ENCODE measurements around the gene CSF1.

CSF1 gene

DNA sequence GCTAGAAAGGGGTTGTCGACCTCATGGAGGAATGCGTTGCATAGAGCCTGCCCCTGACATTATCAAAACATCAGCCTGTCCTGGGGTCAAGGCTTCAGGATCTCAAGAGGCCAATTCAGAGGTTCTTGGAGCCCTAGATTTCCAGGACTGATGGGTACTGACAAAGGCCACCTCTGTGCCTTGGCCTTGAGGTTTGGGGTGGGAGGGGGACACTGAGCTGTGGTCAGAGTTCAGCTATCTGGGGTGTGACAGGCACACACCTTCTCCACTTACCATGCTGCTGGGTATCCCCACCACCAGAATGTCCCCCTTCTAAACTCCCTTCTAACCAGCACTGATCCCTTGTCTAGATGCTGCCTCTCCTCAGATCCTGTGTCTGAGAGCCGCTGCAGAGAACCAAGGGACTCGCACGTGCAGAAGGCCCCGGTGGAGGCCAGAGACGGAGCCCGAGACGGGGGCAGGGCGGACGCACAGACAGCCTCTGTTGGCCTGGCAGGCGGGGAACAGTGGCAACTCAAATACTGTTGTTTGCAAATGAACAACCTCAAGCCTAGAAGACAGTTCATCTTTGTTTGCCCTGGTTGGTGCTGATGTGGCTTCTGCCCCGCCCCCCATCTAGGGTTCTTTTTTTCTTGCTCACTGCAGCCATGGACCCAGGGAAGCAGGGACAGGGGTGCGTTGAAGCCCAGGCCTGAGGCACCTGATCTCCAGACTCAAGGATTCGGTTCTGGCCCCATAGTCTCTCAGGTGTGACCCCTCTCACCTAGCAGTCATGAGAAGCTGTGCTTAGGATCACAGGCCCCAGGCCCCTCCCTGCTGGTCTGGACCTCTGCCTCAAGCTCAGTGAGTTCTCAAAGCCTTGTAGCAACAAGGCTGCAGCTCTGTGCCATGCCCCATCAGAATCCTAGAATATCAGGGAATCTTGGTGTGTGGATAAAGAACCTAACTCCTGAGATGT is 28.1 kb upstream of the CSF1 start:
- DNase-seq: no peak

DNA sequence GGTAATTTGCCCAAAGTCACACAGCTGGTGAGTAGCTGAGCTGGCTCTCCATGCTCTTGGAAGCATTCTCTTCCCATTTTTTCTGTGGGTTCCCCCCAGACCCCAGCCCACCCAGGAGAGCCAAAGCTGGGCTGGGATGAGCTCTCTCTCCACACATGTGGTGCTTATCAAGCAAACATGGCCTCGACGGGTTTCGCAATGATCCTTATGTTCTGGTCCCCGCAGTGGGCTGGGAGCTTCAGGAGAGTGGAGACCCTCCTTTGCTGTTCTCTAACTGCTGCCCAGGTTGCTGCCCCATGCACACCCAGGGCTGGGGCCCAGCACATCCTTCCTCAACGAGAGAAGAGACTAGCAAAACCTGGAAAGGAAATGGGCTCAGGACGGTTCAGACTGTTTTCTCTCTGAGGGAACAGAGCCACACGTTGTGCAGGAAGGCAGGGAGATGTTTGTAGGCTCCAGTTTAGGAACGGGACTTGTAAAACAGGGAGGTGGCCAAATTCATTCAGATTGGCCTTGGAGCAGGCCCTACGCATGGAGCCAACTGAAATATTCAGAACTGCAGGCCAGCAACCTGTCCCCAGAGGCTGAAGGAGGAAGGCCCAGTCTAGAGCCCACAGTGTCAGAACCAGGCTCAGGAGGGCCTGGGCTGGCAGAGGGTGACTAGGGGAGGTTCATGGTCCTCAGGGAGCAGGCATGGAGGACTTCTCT is 27.2 kb upstream of the CSF1 start:
- no peak for DNase-seq

DNA sequence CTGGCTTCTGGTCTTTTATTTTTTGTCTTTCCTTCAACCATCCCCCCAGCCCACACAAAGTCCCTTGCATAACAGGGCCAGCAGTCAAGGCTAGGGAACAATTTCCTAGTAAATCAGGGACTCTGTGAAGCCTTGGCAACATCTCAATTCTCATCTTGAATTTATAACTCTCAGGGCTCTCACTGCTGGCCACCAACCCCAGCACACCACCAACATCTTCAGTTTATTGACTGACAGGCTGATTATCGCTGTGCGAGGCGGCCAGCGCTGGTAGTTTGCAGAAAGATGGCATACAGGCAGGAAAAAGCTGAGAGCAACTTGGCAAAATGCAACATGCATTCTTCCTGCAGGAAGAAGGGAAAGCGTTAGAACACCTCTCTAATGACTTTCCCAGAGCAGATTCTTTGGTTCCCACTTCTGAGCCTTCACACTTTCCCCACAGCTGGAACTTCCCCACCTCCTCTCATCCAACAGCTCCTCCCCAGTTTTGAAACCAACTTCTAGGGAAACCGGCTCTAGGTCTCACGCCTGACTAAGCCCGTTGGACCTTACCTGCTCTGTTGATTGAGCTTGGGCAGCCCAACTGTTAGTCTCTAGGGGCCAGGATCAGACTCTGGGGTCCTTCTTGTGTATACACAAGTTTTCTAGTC is 26.3 kb upstream of the CSF1 start:
- DNase-seq: no peak

DNA sequence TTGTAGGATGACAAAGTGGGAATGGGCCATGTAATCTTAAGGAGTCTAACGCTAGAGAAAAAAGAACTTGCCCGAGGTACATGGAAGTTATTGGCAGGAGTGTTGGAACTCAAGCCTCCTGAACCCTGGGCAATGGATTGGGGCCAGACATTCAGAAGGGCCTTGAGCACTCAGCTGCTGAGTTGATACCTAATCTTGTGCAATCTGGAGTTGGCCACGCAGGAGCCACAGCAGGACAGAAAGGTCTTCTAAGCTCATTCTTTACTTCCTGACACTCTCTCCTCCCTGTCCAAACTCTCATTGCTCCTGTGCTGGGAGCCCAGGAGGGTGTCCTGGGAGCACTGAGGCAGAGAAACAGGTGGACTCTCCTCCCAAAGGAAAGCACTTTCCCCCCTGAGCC is 25.1 kb upstream of the CSF1 start:
- DNase-seq: no peak

DNA sequence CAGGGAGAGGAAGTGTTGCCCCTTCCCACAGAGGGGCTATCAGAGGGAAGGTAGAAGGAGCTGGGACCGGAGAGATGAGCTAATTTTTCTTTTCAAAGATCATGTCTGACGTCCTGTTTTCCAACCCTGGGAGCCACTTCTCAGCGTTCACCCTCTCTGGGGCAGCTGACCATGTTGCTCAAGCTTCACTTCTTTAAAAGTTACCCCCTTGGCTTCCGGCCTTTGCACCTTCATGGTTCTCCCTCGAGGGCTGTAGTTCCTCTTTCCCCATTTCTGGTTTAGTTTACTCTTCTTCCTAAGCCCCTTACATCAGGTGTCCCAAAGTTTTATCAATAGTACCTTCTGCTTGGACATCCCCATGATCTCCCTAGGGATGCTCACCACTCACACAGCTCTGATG is 23.8 kb upstream of the CSF1 start:
- DNase-seq: no peak

DNA sequence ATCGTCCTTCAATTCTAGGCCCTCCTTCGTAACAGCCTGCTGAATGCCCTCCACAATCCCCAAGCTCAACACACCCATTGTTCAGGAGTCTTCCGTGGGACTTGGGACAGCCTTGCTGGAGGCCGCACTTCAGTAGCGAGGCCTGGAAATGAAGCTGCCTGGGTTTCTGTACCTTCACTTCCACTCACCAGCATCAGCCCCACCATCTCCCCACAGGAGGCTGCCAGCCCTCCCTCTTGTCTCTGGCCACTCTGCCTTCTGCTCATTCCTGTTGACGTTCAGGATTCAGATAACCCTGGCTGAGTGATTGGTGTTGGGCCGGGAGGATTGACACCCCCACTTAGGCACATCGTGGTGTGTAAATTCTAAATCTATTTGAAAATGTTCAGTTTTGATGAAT is 23.4 kb upstream of the CSF1 start:
- DNase-seq: no peak

DNA sequence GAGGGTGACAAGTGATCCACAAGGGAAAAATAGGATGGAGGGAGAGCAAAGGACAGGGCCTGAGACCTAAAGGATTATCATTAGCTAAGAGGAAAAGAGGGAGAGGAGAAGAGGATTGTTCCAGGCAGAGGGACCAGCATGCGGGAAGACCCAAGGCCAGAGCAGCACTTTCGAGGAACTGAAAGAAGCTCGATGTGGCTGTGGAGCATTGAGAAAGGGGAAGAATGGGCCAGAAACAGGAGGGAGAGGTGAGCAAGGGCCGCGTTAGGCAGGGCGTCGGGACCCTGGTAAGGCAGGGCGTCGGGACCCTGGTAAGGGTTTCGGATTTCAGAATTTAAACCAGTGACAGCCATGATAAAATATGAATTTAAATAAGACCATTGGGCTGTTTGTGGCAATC is 22.8 kb upstream of the CSF1 start:
- no peak for DNase-seq

DNA sequence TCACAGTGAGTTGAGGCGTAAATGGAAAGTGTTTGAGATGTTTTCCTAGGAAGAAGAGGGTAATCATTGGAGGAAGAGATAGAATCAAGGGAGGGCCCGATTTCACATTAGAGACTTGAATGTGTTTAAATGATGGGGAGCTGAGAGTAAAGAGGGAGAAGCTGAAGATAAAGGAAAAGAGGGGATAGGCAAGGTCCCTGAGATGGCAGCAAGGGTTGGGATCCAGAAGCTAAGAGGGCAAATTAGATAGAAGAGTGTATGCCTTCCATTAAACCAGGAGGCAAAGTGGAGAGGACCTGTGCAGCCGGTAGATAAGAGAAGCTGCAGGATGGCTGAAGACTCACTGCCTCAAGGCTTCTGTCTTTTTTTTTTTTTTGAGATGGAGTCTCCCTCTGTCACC is 21.6 kb upstream of the CSF1 start:
- no peak for DNase-seq

DNA sequence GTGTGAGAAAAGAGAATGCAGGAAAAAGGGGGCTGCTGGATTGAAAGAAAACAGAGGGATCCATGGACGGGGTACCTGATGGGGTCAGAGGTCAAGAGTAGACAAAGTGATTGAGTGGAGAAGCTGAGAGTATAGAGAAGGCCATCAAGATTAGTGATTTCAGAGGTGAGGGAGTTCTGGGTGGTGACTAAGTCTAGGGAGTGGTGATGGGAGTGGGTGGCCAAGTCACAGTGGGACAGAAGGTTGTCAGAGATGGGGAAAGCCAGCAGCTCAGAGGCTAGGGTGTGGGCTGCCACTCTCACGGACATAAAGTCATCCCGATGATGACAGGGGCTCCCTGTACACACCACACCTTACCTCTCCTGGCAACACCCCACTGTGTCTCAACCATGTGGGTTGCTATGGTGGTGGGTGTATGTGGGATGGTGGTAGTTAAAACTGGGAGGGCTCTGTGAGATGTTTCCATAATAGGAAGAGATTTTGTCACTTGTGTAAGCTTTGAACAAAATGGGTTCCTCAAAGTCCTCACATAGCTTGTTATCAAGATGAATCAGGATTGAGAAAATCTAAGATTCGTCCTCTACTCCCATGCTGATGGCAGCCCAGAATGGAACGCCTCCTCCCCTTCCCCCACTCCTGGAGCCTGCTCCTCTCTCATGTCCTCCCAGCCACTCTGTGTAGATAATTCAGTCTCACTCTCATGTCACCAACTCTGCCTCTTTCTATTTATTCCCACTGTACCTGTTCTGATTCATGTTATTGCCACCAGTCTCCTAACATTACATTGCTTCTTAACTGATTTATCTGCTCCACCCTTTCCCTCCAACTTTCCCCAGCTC is 20.3 kb upstream of the CSF1 start:
- no peak for DNase-seq

DNA sequence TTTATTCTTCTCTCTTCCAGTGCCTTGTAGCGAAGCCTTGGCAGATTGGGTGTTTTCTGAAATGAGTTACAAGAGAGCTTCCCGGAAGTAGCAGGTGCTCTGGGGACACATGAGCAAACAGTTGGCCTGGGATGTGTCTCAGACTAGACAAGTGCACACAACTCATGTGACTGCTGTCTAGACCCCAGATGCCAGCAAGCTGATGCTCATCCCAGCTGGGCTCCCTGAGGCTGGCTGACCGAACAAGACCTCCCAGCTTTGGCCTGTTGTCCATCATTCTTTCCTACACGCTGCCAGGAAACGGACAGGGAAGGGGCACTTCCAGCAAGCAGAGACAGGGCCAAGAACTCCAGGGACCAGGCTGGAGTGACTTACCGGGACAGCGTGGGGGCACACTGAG is 18.7 kb upstream of the CSF1 start:
- no peak for DNase-seq

DNA sequence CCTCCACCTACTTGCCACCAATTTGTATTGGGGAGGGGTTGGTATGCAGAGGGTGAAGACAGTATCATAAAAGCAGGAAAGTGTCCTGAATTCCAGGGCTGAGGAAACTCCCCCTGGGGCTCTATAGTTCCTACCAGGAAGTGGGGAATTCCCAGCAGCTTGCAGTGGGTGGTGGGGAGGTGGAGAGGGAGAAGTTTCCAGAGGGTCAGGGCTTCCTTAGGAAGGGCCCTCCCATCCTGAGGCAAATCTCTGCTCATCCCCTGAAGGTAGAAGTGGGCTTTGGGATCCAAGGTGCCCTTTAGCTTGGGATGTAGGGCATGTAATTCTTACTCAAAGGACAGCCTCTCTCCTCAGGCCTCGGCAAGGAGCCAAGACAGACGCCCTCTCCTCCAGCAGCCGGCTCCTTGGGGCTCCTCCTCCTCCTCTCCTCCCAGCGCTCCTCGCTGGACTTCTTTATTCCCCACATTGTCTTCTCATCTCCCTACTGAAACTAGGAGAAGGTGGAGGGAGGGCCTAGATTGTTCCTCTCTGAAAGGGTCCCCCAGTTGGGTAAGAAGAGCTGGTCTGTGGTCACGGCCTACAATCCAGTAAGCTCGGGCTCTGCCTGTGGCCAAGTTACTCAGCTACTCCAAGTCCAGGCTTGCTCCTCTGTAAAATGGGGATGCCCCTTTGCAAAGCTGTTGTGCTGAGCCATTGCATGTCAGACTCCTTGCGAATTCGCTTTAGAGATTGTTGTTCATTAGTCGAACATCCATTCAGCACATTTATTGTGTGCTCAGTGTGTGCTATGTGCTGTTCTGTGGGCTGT is 17.9 kb upstream of the CSF1 start:
- no peak for DNase-seq

DNA sequence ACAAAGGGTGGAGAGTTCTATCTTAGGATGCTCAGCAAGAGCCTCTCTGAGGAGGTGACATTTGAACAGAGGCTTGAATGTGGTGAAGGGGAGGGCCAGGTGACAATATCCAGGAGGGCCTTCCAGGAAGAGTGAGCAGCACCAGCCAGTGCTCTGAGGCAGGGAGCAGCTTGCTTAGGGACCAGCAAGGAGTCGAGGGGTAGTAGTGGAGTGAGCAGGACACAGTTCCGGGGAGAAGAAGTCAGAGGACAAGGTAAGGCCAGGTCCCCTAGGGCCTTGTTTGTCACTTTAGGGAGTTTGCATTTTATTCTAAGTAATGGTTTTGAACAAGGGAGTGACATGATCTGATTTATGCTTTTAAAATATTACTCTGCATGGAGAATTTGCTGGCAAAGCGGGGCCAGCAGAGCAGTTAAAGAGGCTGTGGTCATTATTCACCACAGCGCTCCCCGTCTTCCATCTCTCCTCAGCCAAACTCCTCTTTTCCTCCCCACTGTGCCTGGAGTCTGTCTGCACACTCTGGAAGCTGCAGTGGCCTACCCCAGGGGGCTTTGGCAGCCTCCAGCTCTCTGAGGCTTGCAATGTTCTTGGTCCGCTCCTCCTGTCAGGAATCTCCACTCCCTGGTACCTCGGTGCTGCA is 17.0 kb upstream of the CSF1 start:
- no peak for DNase-seq

DNA sequence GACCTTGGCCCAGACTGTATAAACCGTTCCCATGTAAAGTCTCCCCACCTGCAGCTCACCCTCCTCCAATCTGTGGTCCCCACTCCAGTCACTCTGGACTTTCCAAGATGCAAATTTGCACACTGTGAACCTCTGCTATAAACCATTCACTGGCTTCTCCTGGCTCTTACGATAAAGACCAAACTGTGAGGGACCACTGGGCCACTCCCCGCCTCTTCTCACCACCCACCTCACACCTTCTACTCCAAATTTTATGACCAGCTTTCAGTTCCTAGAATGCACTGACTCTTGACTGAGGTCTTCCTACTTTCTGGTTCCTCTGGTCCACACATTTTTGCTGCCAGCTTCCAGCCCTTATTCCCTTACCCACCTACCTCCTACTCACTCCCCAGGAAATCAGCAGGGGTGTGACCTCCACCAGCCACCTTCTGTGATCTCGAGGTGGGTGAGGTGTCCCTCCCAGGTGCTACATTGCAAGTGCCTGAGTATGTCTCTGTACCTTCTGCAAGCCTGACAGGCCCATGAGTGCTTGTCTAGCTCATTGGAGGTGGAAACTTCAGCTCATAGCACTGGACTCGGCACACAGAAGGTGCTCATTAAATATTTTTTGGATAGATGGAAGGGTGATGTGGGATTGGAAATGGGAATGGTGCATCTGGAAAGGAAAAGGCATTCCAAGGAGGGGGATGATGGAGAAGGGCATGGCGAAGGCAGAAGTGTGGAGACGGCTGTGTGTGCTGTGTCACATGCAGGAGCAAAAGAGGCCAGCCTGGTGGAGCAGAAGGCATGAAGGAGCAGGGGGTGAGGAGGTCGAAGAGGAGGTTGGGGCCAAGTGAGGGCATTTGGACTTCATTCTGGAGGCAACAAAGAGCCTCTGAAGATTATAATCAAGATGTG is 15.6 kb upstream of the CSF1 start:
- DNase-seq: no peak

DNA sequence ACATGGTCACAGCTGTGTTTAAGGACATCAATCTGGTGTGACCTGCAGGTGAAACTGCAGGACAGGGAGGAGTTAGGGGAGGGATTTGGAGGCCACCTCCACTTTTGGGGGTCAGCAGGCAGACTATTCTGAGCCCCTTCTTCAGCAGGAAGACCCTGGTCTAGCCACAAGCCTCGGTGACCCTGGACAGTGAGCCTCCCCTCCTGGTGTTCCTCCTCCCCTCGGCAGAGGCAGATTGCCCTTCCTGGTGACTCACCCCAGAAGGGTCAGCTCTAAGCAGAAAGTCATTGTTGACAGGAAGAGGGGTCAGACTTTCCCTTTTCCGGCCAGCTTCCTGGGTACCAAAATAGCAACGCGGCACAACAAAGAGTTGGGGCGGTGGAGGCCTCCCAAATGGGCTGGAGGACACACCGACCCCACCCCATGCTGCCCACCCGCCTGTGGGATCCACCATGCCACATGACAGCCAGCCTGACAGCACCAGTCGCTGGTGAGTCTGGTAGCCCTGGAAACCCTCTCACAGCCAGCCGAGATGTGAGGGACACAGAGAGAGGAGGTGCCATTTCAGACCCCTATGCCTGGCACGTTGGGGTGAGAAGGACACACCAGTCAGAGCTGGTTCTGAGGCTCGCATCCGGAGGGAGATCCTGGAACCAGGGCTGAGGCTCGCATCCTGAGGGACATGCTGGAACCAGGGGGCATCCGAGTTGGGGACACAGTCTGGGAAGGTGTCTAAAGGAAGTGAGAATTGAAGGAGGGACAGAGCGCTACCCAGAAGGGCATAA is 14.7 kb upstream of the CSF1 start:
- no peak for DNase-seq

DNA sequence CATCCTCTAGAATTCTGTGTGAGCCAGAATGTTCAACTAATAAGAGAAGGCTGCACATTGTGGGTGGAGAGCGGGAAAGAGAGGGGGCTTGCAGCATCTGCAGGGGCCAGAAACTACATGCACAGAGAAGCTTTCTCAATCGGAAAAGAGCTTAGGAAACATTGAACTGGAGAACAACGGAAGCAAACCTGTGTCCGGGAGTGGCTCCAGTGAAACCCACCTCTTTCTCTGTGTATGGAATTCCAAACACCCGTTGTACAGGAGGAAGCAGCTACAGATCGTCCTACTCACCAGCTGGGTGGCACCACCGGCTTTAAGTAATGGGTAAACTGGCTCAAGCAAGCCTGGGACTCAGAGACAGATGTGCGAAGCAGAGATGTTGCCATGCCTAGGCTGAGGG is 14.0 kb upstream of the CSF1 start:
- no peak for DNase-seq

DNA sequence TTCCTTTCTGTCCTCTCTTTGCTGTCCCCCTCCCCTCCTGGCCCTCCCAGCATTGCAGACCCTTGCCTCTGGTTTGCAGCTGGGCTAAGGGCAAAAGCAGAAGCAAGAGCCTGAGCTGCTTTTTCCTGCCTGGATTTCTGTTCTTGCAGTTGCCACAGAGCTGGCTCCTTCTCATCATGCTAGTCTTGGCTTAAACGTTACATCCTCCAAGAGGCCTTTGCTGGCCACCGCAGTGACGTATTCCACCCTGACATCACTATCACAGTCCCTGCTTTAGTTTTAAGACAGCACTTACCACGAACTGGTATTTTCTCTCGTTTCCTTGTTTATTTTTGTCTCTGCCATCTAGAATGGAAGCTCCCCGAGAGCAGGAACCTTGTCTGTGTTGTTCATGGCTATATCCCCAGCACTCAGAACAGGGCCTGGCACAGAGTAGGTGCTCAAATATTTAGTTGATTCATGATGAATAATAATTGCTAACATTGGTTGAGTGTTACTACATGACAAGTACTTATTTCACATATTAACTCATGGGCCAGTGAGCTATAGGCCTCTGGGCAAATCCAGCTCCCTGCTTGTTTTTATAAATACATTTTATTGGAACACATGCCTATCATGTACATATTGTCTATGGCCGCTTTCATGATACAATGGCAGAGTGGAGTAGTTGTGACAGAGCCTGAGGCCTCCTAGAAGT is 13.2 kb upstream of the CSF1 start:
- no peak for DNase-seq

DNA sequence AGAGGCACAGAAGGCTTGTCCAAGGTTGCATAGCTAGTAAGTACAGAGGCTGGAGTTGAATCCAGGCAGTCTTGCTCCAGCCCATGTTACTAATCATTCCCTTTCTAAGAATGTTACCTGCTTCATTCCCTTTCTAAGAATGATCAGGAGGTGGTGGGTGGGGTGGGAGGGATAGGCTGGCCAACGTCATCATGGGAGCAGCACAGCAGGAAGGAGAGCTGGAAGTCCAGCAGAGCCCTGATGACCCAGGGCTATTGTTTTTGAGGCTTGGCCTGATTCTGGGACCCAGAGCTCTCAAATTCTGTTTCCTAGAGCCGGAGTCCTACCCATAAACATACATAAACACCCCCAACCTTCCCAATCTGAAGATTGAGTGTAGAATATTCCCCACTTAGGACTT is 11.8 kb upstream of the CSF1 start:
- DNase-seq: no peak

DNA sequence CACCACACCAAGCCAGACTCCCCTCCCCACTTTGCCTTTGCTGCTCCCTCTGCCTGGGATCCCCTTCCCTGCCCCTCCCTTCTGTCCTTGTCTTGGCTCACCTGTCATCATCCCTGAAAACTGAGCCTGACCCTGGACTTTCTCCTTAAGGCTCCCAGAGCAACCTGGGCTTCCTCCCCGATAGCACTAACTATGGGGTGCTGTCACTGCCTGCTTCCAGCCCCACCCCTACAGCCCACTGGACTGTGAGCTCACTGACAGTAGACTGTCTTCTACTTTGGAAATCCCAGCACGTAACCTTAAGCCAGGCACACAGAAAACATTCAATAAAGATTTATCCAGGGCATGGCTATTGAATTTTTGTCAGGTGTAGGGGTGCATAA is 9.5 kb upstream of the CSF1 start:
- DNase-seq: no peak

DNA sequence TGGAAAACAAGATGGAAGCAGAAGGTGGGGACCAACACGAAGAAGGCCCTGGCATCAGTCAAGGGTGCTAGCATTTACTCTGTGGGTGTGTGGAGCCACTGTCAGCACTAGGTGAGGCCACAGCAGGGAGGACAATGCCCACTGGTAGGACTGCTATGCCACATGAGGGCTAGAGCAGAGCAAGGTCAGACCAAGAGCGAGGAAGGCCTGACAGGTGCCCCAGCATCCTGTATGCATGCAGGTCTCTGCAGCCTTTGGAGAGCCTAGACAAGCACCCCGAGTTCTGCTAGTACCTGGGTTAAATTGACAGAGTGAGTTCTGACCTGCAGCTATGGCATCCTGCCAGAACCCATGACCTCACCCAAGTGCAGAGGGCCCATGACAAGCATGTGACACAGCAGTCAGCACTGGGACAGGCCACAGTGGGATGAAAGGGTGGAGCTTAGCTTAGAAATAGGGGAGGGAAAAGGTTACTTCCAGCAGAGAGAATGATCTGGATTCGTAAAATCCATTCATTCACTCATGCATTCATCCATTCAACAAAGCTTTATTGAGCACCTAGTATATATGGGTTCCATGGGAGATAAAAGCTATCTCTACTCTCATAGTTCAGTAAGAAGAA is 9.0 kb upstream of the CSF1 start:
- DNase-seq: no peak

All from NCI-H1930 (cell line).